ENCODE results near the gene PLCB1.
A peak's percentile ranks its signal among the peaks of the same experiment; 100 is the strongest.
"Not testable (repeated sequence)": the region's sequence is repeated elsewhere in the genome, so short reads cannot be mapped to it uniquely, and the experiment has no call there.

Gene PLCB1

DNA sequence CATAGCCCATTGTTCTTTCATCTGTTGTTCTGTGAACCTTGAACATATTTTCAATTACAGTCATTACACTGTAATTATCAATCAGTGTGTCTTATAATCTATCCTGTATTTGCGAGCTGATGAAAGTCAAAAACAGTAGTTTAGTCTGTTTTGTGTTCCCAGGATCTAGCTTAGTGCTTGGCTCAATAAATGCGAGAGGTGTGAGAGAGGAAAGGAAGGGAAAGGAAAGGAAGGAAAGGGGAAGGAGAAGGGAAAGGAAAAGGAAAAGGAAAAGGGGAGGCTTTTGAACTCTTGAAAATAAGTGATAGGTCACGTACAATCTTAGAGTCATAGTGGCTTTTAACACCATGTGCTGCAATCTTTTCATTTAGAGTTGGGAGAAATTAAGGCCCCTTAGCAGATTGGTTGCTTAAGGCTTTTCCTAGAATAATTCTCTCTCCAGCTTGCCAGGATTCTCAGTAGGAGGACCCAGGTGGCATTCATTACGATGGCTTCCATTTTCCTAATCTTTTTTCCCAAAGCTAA, 503.0 kb downstream of the PLCB1 start:
- DNase-seq: no peak

DNA sequence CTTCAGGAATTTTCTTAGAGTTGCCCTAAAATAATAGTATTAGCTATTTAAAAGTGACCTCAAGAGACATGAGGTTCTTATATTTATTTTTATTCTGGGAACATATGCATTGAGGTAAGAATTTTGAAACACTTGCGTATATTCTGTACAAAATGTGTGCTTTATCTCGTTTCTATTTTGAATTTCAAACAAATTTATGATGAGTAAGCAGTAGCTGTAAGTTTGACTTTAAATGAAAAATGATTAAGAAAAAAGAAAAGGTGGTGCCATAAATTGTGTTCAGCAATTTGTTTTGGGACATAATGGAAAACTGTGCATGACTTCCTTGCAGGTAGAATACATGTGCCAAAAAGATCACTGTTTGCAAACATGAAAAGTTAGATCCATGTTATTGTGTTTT, 503.8 kb downstream of the PLCB1 start:
- no peak for DNase-seq

DNA sequence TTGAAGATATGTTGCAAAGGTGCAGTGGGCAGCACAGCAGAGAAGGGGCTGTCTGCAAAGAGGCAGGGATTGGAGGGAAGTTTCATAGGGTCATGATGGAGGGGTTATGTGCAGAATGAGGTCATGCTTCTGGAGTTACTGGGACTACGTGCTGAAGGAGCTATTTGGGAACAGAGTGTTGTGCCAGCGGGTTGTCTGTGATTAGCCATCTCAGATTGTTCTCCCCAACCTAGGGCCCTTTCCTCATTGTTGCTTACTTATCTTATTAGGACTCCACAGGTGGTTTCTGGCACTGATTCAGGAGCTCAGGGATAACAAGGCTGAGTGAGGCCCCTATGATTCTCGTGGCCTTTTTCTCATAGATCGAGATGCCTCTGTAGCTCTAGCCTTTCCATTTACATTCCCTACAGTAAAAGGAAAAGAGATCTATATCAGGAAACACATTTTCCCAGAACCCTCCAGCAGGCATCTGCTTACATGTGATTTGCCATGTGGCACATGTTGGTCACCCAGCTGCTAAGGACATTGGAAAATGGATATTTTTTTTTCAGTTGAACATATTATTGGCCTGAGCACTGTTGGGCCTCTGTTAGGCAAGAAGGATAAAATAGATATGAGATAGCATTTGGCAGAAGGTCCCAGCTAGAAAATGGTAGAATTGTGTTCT, 507.2 kb downstream of the PLCB1 start:
- no peak for DNase-seq

DNA sequence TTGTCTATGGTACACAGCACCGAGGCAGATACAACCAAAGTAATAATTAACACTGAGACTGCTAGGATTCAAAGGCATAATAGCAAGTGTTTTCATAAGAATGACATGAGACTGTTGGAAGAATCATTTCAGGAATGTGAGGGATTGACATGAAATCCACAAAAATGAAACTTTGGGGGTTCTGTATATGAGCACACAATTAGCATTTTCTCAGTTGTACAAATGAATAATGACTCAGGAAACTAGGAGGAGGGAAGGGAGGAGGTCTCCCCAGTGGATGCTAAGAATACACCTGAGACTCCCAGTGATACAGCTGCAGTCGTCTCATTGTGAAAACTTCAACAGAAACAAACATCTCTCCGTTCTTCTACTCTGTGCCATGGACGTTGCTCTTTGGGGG, 508.4 kb downstream of the PLCB1 start:
- no peak for DNase-seq

DNA sequence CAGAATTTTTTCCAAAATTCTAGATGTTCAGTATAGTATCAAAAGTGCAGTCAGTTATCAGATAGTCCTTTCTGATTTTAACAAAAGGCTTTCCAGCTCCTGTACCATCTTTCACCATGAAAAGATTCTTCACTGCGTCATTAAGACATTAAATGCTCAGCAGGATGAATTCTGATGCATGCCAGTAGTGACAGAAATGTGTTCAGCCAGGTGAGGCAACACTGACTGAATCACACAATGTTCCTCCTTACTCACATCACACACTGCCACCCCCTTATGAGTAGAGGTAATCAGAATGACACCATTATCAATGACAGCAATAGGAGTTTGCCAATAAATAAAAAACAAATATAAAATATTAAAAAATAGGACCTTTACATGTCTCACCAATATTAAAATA, 510.2 kb downstream of the PLCB1 start:
- no peak for DNase-seq

DNA sequence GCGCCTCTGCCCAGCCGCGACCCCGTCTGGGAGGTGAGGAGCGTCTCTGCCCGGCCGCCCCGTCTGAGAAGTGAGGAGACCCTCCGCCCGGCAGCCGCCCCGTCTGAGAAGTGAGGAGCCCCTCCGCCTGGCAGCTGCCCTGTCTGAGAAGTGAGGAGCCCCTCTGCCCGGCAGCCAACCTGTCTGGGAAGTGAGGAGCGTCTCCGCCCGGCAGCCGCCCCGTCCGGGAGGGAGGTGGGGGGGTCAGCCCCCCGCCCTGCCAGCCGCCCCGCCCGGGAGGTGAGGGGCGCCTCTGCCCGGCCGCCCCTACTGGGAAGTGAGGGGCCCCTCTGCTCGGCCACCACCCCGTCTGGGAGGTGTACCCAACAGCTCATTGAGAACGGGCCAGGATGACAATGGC, 512.4 kb downstream of the PLCB1 start:
- DNase-seq: not testable (repeated sequence)

DNA sequence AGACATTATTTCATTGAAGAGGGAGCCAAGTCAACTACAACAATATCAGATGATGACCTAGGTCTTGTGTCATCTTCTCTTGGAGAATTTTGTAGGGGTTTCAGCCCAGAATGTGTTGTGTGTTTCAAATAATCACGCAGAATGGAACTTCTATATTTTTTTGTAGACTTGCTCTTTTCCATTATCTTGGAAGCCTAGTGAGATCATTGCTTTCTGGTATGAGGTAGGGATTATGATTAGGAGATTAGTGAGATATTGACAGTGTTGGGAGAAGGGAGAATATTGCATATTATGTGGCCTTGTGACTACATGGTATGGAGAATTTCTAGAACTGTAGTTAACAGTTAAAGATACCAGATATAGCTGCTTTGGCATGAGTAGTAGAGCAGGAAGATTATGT, 513.3 kb downstream of the PLCB1 start:
- no peak for DNase-seq

DNA sequence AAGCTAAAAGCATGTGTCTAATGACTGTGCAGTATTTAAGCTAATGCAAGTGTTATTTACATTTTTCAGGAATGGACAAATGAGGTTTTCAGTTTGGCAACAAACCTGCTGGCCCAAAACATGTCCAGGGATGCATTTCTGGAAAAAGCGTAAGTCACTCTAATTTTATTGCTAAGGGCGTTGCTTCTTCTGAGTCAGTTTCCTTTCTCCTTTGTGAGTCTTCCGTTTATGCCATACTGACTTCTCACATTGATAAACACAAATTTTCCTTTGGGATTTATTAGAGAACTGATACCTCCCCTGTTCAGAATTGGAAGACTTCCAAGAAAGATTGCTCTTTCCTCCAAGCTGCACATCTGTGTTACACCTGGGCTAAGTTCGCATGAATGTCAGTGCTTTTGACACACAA, 514.0 kb downstream of the PLCB1 start:
- no peak for DNase-seq

DNA sequence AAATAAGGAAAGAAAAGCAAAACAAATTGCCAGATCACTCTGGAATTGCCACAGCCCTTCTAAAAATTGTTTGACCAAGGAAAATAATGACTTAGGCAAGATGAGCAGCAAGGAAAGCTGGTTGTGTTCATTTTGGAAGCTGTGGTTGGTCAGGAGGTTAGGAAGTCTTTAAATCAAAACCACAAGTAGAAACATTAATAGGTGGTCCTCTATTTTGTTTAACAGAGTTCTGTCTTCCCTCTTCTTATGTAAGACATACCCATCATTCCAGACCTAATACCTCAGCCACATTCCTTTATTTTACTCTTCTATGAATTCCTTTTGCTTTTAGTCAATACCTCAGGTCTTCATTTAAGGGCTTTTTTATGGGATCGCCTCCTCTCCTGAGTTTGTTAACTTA, 514.6 kb downstream of the PLCB1 start:
- no peak for DNase-seq

DNA sequence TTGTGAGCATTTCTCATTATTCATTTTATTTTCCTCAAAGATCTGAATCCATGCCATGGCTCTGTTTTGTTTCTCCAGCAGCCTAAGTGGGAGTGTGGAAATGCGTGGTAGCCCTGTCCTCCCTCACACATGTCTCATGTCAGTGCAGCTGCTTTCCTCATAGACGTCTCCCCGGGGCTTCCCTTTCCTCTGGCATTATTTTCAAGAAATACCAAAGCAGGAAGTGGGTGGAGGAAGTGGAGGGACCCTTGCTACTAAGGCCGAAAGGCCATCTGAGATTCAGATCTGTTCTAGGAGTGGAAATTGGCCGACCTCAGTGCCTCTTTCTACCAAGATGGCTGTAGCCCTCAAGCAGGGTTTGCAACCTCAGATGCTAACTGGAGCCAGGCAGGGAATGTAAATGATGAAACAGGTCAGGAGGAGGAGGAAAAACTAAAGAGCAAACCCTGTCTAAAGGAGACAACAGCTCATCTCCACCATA, 515.9 kb downstream of the PLCB1 start:
- DNase-seq: no peak

DNA sequence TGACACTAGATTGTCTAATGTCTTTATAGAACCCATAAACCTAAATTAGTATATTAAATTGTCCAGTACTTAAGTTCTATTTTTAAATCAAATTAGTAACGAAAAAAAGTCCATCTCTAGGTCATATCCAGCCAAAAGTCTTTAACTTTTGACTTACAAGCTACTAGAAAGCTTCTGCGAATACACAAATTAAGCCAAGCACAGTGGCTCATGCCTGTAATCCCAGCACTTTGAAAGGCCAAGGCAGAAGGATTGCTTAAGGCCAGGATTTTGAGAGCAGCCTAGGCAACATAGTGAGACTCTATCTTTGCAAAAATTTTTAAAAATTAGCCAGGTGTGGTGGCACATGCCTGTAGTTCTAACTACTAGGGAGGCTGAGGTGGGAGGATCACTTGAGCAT, 516.4 kb downstream of the PLCB1 start:
- DNase-seq: no peak

DNA sequence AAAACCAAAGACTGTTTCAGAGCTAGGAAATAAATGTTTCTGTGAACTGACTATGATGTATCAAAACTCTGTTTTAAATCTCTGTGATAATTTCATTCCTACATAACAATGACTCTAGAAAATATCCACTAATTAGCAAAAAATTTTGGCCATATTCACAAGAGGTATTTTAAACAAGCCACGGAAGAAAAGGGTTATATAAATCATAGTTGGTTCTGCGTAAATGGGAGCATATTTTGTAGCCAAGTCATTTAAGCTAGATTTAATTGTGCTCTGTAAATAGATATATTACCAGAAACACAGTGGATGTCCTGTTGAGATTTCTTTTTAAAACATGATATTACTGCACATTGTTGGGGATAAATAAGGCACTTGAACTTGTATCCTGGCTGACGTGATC, 520.3 kb downstream of the PLCB1 start:
- no peak for DNase-seq

DNA sequence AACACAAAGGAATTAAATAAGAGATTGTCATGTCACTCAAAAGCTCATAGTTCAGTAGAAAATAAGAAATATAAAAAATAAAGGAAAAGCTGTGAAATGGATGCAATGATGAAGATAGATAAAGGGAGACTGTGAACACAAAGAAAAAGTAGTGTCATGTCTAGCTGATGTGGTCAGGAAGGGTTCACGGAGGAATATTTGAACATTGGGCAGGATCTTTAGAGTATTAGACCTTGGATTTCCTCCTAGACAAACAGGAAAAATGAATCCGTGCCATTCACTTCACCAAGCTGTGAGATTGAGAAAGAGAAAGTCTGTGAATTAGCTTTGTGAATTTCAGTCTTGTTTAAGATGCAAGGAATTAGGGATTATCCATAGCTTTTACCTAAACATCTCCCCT, 522.4 kb downstream of the PLCB1 start:
- no peak for DNase-seq

DNA sequence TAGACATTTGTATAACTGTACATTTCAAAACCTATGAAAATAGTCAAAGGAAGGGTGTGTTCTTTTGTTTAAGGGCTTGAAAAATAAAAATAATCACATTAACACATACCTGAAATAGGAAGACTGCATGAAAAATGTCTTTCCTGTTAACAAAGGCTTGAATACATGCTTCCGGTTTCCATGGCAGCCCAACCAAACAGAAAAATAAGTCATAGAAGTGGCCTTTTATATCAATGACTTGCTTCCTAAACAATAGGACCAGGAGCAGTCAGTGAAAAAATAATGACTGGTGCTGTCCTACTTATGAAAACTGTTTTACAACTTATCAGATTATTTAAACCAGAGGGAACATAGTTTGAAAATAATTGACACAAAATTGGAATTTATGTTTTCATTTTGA, 524.3 kb downstream of the PLCB1 start:
- no peak for DNase-seq

DNA sequence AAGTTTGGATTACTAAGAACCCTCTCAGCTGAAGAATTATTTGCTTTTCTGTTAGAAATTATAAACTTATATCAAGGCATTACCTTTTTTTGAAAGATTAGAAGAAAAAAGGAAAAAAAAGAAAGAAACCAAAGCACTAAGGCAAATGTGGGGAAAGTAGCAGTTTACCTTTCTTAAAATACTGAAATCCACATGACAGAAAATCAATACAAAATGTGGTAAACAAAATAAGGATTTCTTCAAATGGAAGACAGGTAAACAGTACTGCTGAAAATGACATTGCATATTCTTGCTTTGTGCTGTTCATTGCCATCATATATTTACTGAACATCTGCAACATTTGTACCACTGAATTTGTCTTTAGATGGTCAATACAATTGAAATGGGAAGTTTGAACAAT, 525.6 kb downstream of the PLCB1 start:
- no peak for DNase-seq

DNA sequence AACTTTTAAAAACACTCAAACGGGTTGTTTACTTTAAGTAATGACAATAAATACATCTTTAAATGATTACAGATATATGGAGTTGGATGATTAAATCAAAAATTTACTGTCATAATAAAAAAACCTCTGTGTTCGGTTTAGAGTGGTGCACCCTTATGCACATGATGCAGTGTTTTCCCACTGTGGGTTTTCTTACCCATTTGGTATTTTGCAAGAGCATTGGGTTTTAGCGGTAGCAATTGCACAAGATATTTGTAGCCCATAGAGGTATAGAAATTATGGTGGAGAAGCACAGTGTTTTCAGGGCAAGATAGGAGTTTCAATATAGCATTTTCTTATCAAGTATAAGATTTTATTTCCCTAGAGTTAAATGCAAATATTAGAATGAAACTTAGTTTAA, 526.0 kb downstream of the PLCB1 start:
- DNase-seq: no peak

DNA sequence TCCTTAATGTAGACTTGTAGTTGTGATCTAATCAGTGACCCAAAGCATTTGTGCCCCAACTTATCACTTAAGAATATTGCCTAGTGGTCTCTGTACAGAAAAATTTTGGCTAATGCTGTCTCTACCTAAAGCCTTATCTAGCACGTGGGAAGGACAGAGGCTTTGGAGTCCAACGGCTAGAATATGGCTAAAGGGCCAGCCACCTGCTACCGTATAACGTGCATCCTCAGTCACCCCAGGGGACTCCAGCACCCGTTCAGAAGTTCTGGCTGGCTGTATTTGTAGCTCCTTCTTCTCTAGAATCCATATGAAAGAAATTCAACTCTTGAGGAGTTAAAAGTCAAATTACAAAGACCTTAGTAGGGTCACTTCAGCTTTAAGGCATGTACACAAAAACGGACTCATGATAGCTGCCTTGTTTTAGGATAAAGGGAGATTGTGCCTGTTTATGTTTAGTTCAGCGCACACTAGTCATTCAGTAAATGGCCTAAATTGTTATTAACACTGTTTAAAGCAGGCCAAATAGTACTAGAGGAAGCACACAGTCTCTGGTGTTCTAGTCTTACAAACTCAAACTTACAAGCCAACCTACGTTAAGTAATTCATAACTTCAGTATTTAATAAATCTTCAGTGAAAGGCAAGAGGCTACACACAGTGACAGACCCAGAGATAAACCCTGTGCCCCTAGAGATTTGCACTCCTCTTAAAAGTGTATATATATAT, 529.3 kb downstream of the PLCB1 start:
- DNase-seq: peak; percentile 57

DNA sequence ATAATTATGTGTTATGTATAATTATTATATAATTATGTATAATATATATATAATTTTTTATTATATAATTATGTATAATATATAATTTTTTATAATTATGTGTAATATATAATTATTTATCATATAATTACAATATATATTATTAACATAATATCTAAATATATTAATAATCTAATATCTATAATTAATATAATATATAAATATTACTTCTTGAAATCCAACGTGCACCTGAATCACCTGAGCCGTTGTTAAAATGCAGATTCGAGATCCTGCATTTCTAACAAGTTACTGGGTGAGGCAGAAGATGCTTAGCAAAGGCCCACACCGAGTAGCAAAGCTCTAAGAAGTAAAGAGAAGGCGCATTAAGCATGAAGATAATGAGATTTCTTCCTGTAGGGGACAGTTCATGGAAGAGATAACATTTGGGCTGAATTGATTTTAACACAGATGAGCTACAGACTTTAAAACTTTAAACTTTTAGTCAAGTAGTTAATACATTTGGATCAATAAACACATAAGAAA, 530.4 kb downstream of the PLCB1 start:
- peak; percentile 47 for DNase-seq

DNA sequence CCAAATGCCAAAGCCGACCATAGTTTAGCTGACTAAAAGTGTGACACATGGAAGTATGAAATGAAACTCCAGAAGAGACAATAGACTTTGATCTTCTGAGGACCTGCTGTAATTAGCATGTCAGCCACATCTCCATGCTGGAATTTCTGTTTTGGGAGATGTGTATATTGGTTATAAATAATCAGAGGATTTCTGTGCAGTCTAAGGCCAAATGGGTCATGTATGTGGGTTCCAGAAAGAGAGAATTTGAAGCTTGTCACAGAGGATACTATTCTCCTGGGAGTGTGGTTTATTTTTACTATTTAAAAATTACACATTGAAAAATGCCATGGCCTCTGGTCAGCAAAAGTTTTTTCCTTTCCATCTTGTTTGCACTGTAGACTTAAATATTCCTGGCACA, 531.4 kb downstream of the PLCB1 start:
- peak; percentile 19 for DNase-seq

DNA sequence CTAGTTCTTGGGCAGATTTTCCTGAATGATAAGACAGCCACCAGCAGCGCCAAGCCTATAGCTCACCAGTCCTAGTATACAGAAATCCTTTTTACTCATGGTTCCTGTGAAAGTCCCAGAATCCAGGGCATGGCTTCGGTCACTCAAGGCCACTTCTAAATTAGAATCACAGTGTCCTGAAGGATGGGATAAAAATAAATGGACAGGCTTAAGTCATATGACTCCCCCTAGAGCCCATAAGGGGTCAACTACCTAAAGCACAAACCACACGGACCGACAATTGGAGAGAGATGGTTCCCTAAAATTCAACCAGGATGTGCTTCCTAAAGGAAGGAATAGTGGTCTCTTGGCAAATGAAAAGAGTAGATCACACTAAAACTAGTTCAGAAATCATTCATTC, 532.7 kb downstream of the PLCB1 start:
- no peak for DNase-seq

DNA sequence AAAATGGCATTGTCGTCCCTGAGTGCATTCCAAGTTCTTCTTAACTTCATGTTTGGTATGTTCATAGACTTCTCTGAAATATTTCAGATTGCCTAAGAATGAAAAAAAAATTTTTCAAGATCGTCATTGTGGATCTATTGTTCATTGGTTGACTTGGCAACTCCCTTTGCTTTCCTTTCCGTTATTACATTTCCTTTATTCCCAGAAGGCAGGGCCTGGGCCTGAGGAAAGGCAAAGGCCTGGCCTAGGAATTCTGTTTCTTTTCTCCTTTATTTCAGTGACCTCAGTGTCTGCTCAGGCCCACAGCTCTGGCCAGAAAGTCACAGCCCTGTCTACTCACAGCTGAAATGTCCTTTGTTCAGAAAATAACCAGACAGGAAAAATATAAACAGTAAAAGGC, 535.2 kb downstream of the PLCB1 start:
- DNase-seq: no peak

DNA sequence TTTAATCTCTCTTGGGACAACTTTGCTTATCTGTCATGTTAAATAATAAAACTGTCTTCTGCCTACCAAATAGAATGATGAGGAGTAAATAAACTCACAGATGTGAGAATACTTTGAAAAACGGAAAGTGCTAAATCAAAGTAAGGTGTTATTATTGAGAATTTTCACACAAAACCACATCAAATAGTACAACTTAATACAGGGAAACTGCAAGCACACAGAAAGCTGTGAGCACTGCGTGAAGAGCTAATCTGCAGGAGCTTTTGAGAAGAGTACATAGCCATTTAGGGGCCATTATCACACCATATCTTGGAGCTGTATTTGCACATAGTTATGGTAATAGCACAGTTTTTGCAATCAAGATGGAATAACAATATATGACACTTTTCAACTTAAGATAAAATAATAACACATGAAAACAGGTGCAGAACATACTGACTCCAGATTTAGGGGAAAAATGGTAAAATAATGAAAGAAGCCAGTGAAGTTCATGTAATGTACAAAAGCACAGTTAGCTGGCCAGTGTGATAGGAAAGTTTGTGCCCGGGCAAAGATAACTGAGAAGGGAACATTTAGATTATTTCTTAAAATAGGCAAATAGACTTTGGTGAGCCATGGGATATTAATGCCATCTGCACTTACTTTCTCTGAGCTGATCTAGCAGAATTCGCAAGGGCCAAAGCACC, 538.3 kb downstream of the PLCB1 start:
- DNase-seq: no peak

DNA sequence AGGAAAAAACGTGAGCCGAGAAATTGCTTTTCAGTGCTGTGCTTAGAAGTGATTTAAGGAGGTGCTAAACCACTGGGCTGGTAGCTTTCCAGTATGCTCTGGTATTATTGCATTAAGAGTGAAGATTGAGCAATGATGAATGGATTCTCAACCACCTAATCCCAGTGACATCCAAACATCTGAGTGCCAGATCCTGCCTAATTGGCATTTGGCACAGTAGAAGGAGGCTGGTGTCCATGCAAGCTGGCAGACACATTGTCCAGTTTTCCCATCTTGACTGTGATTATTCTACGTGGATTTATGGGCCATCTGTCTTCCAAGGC, 538.8 kb downstream of the PLCB1 start:
- DNase-seq: no peak

Data from eye (tissue), 1 donor.